A673 (cell line): Measurements from ENCODE around the gene LMF1. TPM values are rescaled to one million over a fixed set of nuclear protein-coding genes. Genes with fewer than 3 reads are reported as not detected.

Experiments
- BruUV-seq: library from RNA; stranded (reverse); fragments of 400-500 nt; replicated peaks from 2 replicates; lab custom pipeline; 2021; lab: Mats Ljungman, UMichigan
- CTCF ChIA-PET: fragments of 300-600 bp; sonication (Branson Sonifier 250); formaldehyde crosslinking; loops from one replicate; lab custom pipeline; 2022; ENCODE audit warnings: antibody characterized with exemption; lab: Charles Lee
- POLR2A ChIA-PET: fragments of 300-600 bp; sonication (Branson Sonifier 250); formaldehyde crosslinking; loops from one replicate; lab custom pipeline; 2022; ENCODE audit warnings: antibody characterized with exemption; ENCODE audit not compliant: low non-redundant PET; lab: Charles Lee
- DNase-seq: peaks from one replicate; pipeline ENCODE4 v3.0.0-alpha.2; 2015; ENCODE audit warnings: low spot score
- H3K27ac ChIP-seq: fragments of 200-600 bp; sonication (generic); 2 replicates; pipeline ENCODE4 v1.5.1; 2016; ENCODE audit warnings: mixed run types, low read depth, mild to moderate bottlenecking, mixed read lengths, antibody characterized with exemption, low read length; ENCODE audit not compliant: poor library complexity, severe bottlenecking
- H3K27me3 ChIP-seq: fragments of 200-600 bp; sonication (generic); replicated peaks from 2 replicates; pipeline ENCODE4 v1.6.1; 2017; ENCODE audit warnings: mixed run types, low read depth, mild to moderate bottlenecking, mixed read lengths, antibody characterized with exemption, low read length; ENCODE audit not compliant: insufficient read depth, poor library complexity
- H3K36me3 ChIP-seq: fragments of 200-600 bp; sonication (generic); 2 replicates; pipeline ENCODE4 v1.6.1; 2016; ENCODE audit warnings: mixed run types, mild to moderate bottlenecking, mixed read lengths, antibody characterized with exemption, low read length; ENCODE audit not compliant: insufficient read depth, poor library complexity, severe bottlenecking
- H3K4me1 ChIP-seq: fragments of 200-600 bp; sonication (generic); 2 replicates; pipeline ENCODE4 v1.6.1; 2017; ENCODE audit warnings: mixed run types, mild to moderate bottlenecking, mixed read lengths, antibody characterized with exemption, low read length; ENCODE audit not compliant: insufficient read depth, poor library complexity, severe bottlenecking
- H3K4me3 ChIP-seq: fragments of 200-600 bp; sonication (generic); 2 replicates; pipeline ENCODE4 v1.5.1; 2016; ENCODE audit warnings: low read depth, mixed run types, mild to moderate bottlenecking, mixed read lengths, low read length; ENCODE audit not compliant: poor library complexity, severe bottlenecking
- H3K9me3 ChIP-seq: fragments of 200-600 bp; sonication (generic); 2 replicates; pipeline ENCODE4 v1.6.1; 2016; ENCODE audit warnings: mixed run types, low read depth, mild to moderate bottlenecking, mixed read lengths, antibody characterized with exemption, low read length; ENCODE audit not compliant: poor library complexity, severe bottlenecking
- CTCF ChIP-seq: fragments of 300-800, 200-600 bp; sonication (generic); conservative IDR thresholded peaks from 2 replicates; pipeline ENCODE4 v1.5.1; 2017; ENCODE audit warnings: low read depth, mild to moderate bottlenecking, antibody characterized with exemption, low read length, moderate library complexity, mixed read lengths
- EZH2 ChIP-seq: fragments of 200-600 bp; sonication (generic); IDR thresholded peaks from 2 replicates; pipeline ENCODE4 v1.6.1; 2017; ENCODE audit warnings: borderline replicate concordance, low read depth, mild to moderate bottlenecking, mixed read lengths, antibody characterized with exemption, low read length; ENCODE audit not compliant: poor library complexity, severe bottlenecking
- intact Hi-C: fragments of 100-400 bp; cut with micrococcal nuclease; formaldehyde crosslinking; loops from one replicate; pipeline ENCODE4 v1.10.0; 2022; ENCODE audit not compliant: unreplicated experiment
- total RNA-seq: library from RNA; stranded (reverse); gene quantifications from 2 replicates; pipeline ENCODE4 v1.2.3, GENCODE V29; 2021

Gene LMF1
- total RNA-seq, 1 experiment from 2014 or later, result 21.0 TPM

GRCh38 chr16:927931-928330 lies 42.9 kb downstream of the LMF1 start:
- POLR2A ChIA-PET, result no interaction called here
- BruUV-seq, result no TSS peak
- H3K4me1 ChIP-seq, result no peaks in the 10 kb centered on the region
- H3K27me3 ChIP-seq, result no peaks in the 10 kb centered on the region
- peaks cover 4% of the 10 kb centered on the region for H3K9me3 ChIP-seq
- TF ChIP-seq CTCF, result no peak
- TF ChIP-seq EZH2, result no peak
- H3K27ac ChIP-seq, result no peak overlapping the region
- CTCF ChIA-PET, result no interaction called here
- peaks cover under 1% of the 10 kb centered on the region for H3K36me3 ChIP-seq
- DNase-seq, result no peak
- intact Hi-C loops, result no loop called here
- H3K4me3 ChIP-seq, result no peak overlapping the region

GRCh38 chr16:927406-927805 lies 43.4 kb downstream of the LMF1 start:
- intact Hi-C loops, result no loop called here
- Histone ChIP-seq H3K27ac (no peak overlapping the region), H3K9me3 (peaks cover 4% of the 10 kb centered on the region), H3K27me3 (no peaks in the 10 kb centered on the region), H3K36me3 (no peaks in the 10 kb centered on the region), H3K4me3 (no peak overlapping the region), H3K4me1 (no peaks in the 10 kb centered on the region)
- TF ChIP-seq EZH2, result no peak
- no peak for DNase-seq
- POLR2A ChIA-PET, result no interaction called here
- CTCF ChIA-PET, result no interaction called here
- no TSS peak for BruUV-seq

- ChIA-PET CTCF (no interaction called here), POLR2A (no interaction called here)
- no peaks in the 10 kb centered on the region for H3K36me3 ChIP-seq
- no peak overlapping the region for H3K4me3 ChIP-seq
- BruUV-seq, result no TSS peak
- intact Hi-C loops, result no loop called here
- no peak for DNase-seq
- H3K27ac ChIP-seq, result no peak overlapping the region
- TF ChIP-seq CTCF, result no peak
- no peak for TF ChIP-seq EZH2
- no peaks in the 10 kb centered on the region for H3K27me3 ChIP-seq
- peaks cover 4% of the 10 kb centered on the region for H3K9me3 ChIP-seq
- H3K4me1 ChIP-seq, result no peaks in the 10 kb centered on the region
These were observed 44.1 kb downstream of the LMF1 start for GRCh38 chr16:926715-927114.

- POLR2A ChIA-PET, result no interaction called here
These were observed 46.0 kb downstream of the LMF1 start for GRCh38 chr16:924806-925205.

More at GRCh38 chr16:924806-925205, 46.0 kb downstream of the LMF1 start:
- H3K27ac ChIP-seq, result no peak overlapping the region
- no peaks in the 10 kb centered on the region for H3K36me3 ChIP-seq
- no peak for DNase-seq
- intact Hi-C loops, result no loop called here
- H3K27me3 ChIP-seq, result no peaks in the 10 kb centered on the region
- CTCF ChIA-PET, result no interaction called here
- TF ChIP-seq EZH2 (no peak), CTCF (no peak)
- no TSS peak for BruUV-seq
- H3K4me3 ChIP-seq, result no peak overlapping the region
- H3K4me1 ChIP-seq, result no peaks in the 10 kb centered on the region
- peaks cover 4% of the 10 kb centered on the region for H3K9me3 ChIP-seq
